Measurements from ENCODE around the gene CD151. TPM values are rescaled to one million over a fixed set of nuclear protein-coding genes. Genes with fewer than 3 reads are reported as not detected.

The CD151 gene
- total RNA-seq, 1 experiment from 2014 or later, result 296 TPM

GRCh38 chr11:833114-833791 lies 501 bp downstream of the CD151 start:
- intact Hi-C loops (cut with micrococcal nuclease), result no loop called here
- no TSS peak for BruUV-seq (replicated peaks)

More at GRCh38 chr11:833114-833791, 501 bp downstream of the CD151 start:
- peak overlapping the region; percentile 82 to 90 for H3K4me3 ChIP-seq (replicated peaks in 1 of 2; ENCODE audit: low read depth in 1 of 2, low read length in 2 of 2)
- no peaks in the 10 kb centered on the region for H3K27me3 ChIP-seq (ENCODE audit: insufficient read depth, low read length)
- no peaks in the 10 kb centered on the region for H3K9me2 ChIP-seq (ENCODE audit: insufficient read depth)
- no peak overlapping the region for H2AFZ ChIP-seq (ENCODE audit: low read depth, low read length, poor library complexity, severe bottlenecking)
- POLR2A ChIA-PET, result interaction anchor here (1.0 to 2.2 kb wide), 4 partner anchors 10 to 13 kb away, joined by 3 to 26 read pairs (median 10); partner anchors contain the start of gene PNPLA2
- H4K20me1 ChIP-seq (ENCODE audit: insufficient read depth), result peaks cover 6% of the 10 kb centered on the region; the same call in 1 of the 2 replicates
- peaks cover 3 to 21% of the 10 kb centered on the region in 2 experiments; a peak in 2 of 4 replicates for H3K36me3 ChIP-seq (ENCODE audit: control insufficient read depth in 1 of 2, insufficient read depth in 2 of 2, low read length in 2 of 2)
- peak overlapping the region; percentile 96 for H3K27ac ChIP-seq (ENCODE audit: low read depth, low read length)
- CTCF ChIA-PET, result no interaction called here
- DNase-seq (ENCODE audit: low read depth, low spot score), result no peak
- H3K4me1 ChIP-seq (ENCODE audit: control insufficient read depth in 1 of 2, insufficient read depth in 2 of 2, low read length in 2 of 2), result peaks cover 23 to 59% of the 10 kb centered on the region in 2 experiments
- H3K9me3 ChIP-seq (ENCODE audit: control insufficient read depth in 1 of 2, insufficient read depth in 1 of 2, low read depth in 1 of 2, low read length in 2 of 2), result no peaks in the 10 kb centered on the region
- peak; percentile 2; the same call in 1 of the 2 replicates for ATAC-seq
- RAD21 ChIA-PET (ENCODE audit: low non-redundant PET in 1 of 2, low total read pairs in 2 of 2, uncharacterized antibody in 2 of 2, unreplicated experiment in 2 of 2), result no interaction called here
- H3K4me2 ChIP-seq (ENCODE audit: low read length), result peak overlapping the region; percentile 96
- peak overlapping the region; percentile 93 for H3K9ac ChIP-seq (ENCODE audit: low read length)
- TF ChIP-seq CEBPB (IDR thresholded peaks at IDR 0.05; ENCODE audit: low read depth) (no peak), CTCF (IDR thresholded peaks at IDR 0.05 in 2 of 3, conservative IDR thresholded peaks at IDR 0.05 in 1 of 3; ENCODE audit: borderline replicate concordance in 1 of 3, insufficient read depth in 1 of 3, low read depth in 2 of 3, low read length in 2 of 3) (no peak), RAD21 (IDR thresholded peaks at IDR 0.05; ENCODE audit: low read depth) (no peak), SRF (IDR thresholded peaks at IDR 0.05; ENCODE audit: low read depth) (no peak), ZFX (IDR thresholded peaks at IDR 0.05) (no peak), FOSL1 (IDR thresholded peaks at IDR 0.05; ENCODE audit: low read depth) (no peak), TCF7L2 (IDR thresholded peaks at IDR 0.05; ENCODE audit: borderline replicate concordance, extremely low read depth, insufficient read depth, insufficient read length) (no peak), EZH2 (IDR thresholded peaks at IDR 0.05) (no peak), EGR1 (IDR thresholded peaks at IDR 0.05; ENCODE audit: low read depth) (no peak)
- TF ChIP-seq, protein P1, sequence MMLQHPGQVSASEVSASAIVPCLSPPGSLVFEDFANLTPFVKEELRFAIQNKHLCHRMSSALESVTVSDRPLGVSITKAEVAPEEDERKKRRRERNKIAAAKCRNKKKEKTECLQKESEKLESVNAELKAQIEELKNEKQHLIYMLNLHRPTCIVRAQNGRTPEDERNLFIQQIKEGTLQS (IDR thresholded peaks at IDR 0.05), result no peak
- H3K79me2 ChIP-seq (ENCODE audit: insufficient read depth, low read length), result peaks cover 54% of the 10 kb centered on the region
